A549 (cell line): Measurements from ENCODE around the gene ZDHHC17. TPM values are rescaled to one million over a fixed set of nuclear protein-coding genes. Genes with fewer than 3 reads are reported as not detected.

Experiments used
- ATAC-seq, 2 experiments: fragments of 200-7000 bp in 1 of 2; fragments of >200 bp in 1 of 2; cut with Nextera tagmentation in 1 of 2; cut with Tn5 transposase in 1 of 2; 3 replicates each; pipeline versions ENCODE4 v1.8.0 to v1.9.1; 2018 to 2020; ENCODE audit warnings: mild to moderate bottlenecking in 1 of 2, moderate library complexity in 1 of 2
- CTCF ChIA-PET: fragments of 300-600 bp; sonication (Branson Sonifier 250); formaldehyde crosslinking; extraction: SDS; loops from one replicate; lab custom pipeline; 2021; ENCODE audit warnings: antibody characterized with exemption, inconsistent platforms; lab: Yijun Ruan, JAX
- POLR2A ChIA-PET: fragments of 350-600 bp; formaldehyde crosslinking; extraction: SDS; loops from one replicate; lab custom pipeline; 2021; ENCODE audit warnings: antibody characterized with exemption, inconsistent platforms; lab: Yijun Ruan, JAX
- DNase-seq, 2 experiments: peaks; one replicate each; pipeline versions ENCODE4 v3.0.0 to v3.0.0-alpha.2; 2011 to 2016; ENCODE audit warnings: low read depth in 1 of 2, low spot score in 1 of 2
- FAIRE-seq: peaks from 2 replicates; lab custom pipeline; 2011; peaks lifted over from hg19 to GRCh38; lab: Jason Lieb, UNC
- H3K27ac ChIP-seq, 2 experiments: fragments of >200 bp; sonication (Bioruptor Twin); formaldehyde crosslinking; 3 replicates each; pipeline ENCODE4 v1.5.1; 2016 to 2017
- H3K4me1 ChIP-seq: fragments of >200 bp; sonication (Bioruptor Twin); formaldehyde crosslinking; 3 replicates; pipeline ENCODE4 v1.6.1; 2016
- H3K4me2 ChIP-seq: fragments of >200 bp; sonication (Bioruptor Twin); formaldehyde crosslinking; 3 replicates; pipeline ENCODE4 v1.6.1; 2016
- H3K4me3 ChIP-seq: fragments of >200 bp; sonication (Bioruptor Twin); formaldehyde crosslinking; 3 replicates; pipeline ENCODE4 v1.5.1; 2016
- H3K9me3 ChIP-seq: fragments of >200 bp; sonication (Bioruptor Twin); formaldehyde crosslinking; 3 replicates; pipeline ENCODE4 v1.6.1; 2016
- CEBPB ChIP-seq, 2 experiments: fragments of >200 bp in 1 of 2; sonication (Bioruptor Twin) in 1 of 2; formaldehyde crosslinking in 1 of 2; IDR thresholded peaks; 2 replicates each; pipeline ENCODE4 v1.6.1; 2012 to 2016
- CHD4 ChIP-seq: fragments of 200-600 bp; sonication (generic); IDR thresholded peaks from 2 replicates; pipeline ENCODE4 v1.6.1; 2016; ENCODE audit warnings: antibody characterized with exemption, mild to moderate bottlenecking, borderline replicate concordance
- EHF ChIP-seq: fragments of 250-450 bp; sonication (Bioruptor Pico); IDR thresholded peaks from 2 replicates; pipeline ENCODE4 v1.5.0; 2020; ENCODE audit warnings: mild to moderate bottlenecking
- ESRRA ChIP-seq: fragments of 150-350 bp; IDR thresholded peaks from 2 replicates; pipeline ENCODE4 v1.6.1; 2014; ENCODE audit warnings: mild to moderate bottlenecking, low read length, borderline replicate concordance
- GATA3 ChIP-seq: IDR thresholded peaks from 2 replicates; pipeline ENCODE4 v1.6.1; 2012; ENCODE audit warnings: borderline replicate concordance
- HEYL ChIP-seq: fragments of 250-450 bp; sonication (Bioruptor Pico); IDR thresholded peaks from 2 replicates; pipeline ENCODE4 v1.8.0; 2021; ENCODE audit warnings: mild to moderate bottlenecking, moderate library complexity
- MAFK ChIP-seq: fragments of 450-650 bp; IDR thresholded peaks from 2 replicates; pipeline ENCODE4 v1.6.1; 2014; ENCODE audit not compliant: partially characterized antibody
- MAZ ChIP-seq: fragments of 150-350 bp; IDR thresholded peaks from 2 replicates; pipeline ENCODE4 v1.6.1; 2014; ENCODE audit warnings: antibody characterized with exemption, low read depth, low read length, borderline replicate concordance
- POLR2A ChIP-seq: IDR thresholded peaks from 2 replicates; pipeline ENCODE4 v1.6.1; 2012; ENCODE audit warnings: mild to moderate bottlenecking, low read length
- POLR2AphosphoS2 ChIP-seq: conservative IDR thresholded peaks from 2 replicates; pipeline ENCODE4 v1.6.1; 2012; ENCODE audit warnings: low read length, improper control_type of control experiment, inconsistent platforms
- RNF2 ChIP-seq: fragments of 200-600 bp; sonication (generic); IDR thresholded peaks from 2 replicates; pipeline ENCODE4 v1.6.1; 2016; ENCODE audit warnings: low read depth, mild to moderate bottlenecking, antibody characterized with exemption, moderate library complexity, borderline replicate concordance
- SMC3 ChIP-seq: fragments of >200 bp; sonication (Bioruptor Twin); formaldehyde crosslinking; IDR thresholded peaks from 3 replicates; pipeline ENCODE4 v1.6.1; 2018; ENCODE audit warnings: inconsistent platforms
- TP53 ChIP-seq: fragments of 250-450 bp; sonication (Bioruptor Pico); IDR thresholded peaks from 2 replicates; pipeline ENCODE4 v1.5.0; 2021; ENCODE audit warnings: mild to moderate bottlenecking, moderate library complexity
- ZC3H11A ChIP-seq: fragments of 450-650 bp; IDR thresholded peaks from 2 replicates; pipeline ENCODE4 v1.6.1; 2014; ENCODE audit warnings: antibody characterized with exemption, mild to moderate bottlenecking
- ZNF302 ChIP-seq: fragments of 250-450 bp; sonication (Bioruptor Pico); IDR thresholded peaks from 2 replicates; pipeline ENCODE4 v1.9.0; 2021; ENCODE audit warnings: inconsistent platforms, mild to moderate bottlenecking, moderate library complexity
- ZSCAN20 ChIP-seq: fragments of 250-450 bp; sonication (Bioruptor Pico); IDR thresholded peaks from 2 replicates; pipeline ENCODE4 v1.8.0; 2022; ENCODE audit warnings: mild to moderate bottlenecking, moderate library complexity
- WGBS: methylation state at CpG from one replicate; pipeline ENCODE4 v1.1.6; 2017; ENCODE audit errors: missing lambda C conversion rate; 5-methylcytosine and 5-hydroxymethylcytosine counted together
- polyA plus RNA-seq, 4 experiments: library from polyadenylated mRNA; depleted of rRNA in 3 of 4; stranded (reverse); fragments of >200 nt; fragmentation: RNase III in 1 of 4; extraction: RNeasy Plus Mini Kit Qiagen cat#74134 plus additional on column Dnase treatment in 1 of 4; gene quantifications; 2 replicates in 3 of 4; 3 replicates in 1 of 4; pipeline ENCODE4 v1.2.3, GENCODE V29; 2011 to 2017
- TF ChIP-seq, protein P1 (sequence below): fragments of >200 bp; sonication (Bioruptor Twin); formaldehyde crosslinking; IDR thresholded peaks from 3 replicates; pipeline ENCODE4 v1.5.1; 2016
- TF ChIP-seq, protein P2 (sequence below): IDR thresholded peaks from 2 replicates; pipeline ENCODE4 v1.6.1; 2012
- TF ChIP-seq, protein P3 (sequence below): fragments of 250-450 bp; sonication (Bioruptor Pico); IDR thresholded peaks from 2 replicates; pipeline ENCODE4 v1.5.0; 2021; ENCODE audit warnings: mild to moderate bottlenecking, moderate library complexity, borderline replicate concordance
- TF ChIP-seq, protein P4 (sequence below): fragments of 200-600 bp; sonication (generic); IDR thresholded peaks from 2 replicates; pipeline ENCODE4 v1.6.1; 2016; ENCODE audit warnings: antibody characterized with exemption, mild to moderate bottlenecking, moderate library complexity
- TF ChIP-seq, protein P5 (sequence below): IDR thresholded peaks from 2 replicates; pipeline ENCODE4 v1.6.1; 2012

ZDHHC17 gene
- polyA plus RNA-seq, 2 of the 4 experiments (the other 2 are of a cell fraction) = 28.1 to 54.8 TPM

DNA sequence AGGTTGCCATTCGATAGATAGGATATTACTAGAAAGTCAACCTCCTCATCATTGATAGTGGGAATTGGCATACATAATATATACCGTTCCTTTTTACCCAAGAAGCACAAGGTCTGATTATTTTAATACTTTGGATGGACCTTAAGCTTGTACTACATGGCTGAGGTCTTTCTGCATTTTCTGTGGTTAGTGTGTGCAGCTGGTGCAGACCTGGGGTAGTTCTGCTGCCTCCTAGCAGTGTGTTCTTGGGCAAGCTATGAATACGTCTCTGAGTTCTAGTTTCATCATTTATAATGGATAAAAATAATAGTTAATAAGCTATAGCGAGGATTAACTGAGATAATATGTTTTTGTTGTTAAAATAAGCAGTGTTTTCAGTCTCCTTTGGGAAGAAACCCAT is 2.2 kb downstream of the ZDHHC17 start:
- DNase-seq (no peak), FAIRE-seq (no peak)
- Histone ChIP-seq H3K4me2 (no peak overlapping the region; the same call in 2 of the 3 replicates), H3K4me1 (0 out of 3 replicates have a peak, but pooled peaks cover 14% of the 10 kb centered on the region), H3K4me3 (no peak overlapping the region), H3K9me3 (no peaks in the 10 kb centered on the region)
- 94% methylated on average over 4 of the region's 4 CpGs for WGBS
- ChIA-PET POLR2A (no interaction called here), CTCF (interaction anchor here (1.0 to 2.2 kb wide), 2 partner anchors 25 to 145 kb away, joined by 4 to 8 read pairs; no protein-coding TSS in a partner anchor)
- no peak for TF ChIP-seq GATA3
- TF ChIP-seq ZNF302 (CRISPR knock-in tag) = no peak
- TF ChIP-seq MAZ = no peak
- TF ChIP-seq TP53 (CRISPR knock-in tag) = no peak
- TF ChIP-seq HEYL (CRISPR knock-in tag) = no peak
- TF ChIP-seq ZC3H11A = no peak
- TF ChIP-seq, all 56 proteins: peak for 0
- ATAC-seq = no peak
- H3K27ac ChIP-seq = no peak overlapping the region

DNA sequence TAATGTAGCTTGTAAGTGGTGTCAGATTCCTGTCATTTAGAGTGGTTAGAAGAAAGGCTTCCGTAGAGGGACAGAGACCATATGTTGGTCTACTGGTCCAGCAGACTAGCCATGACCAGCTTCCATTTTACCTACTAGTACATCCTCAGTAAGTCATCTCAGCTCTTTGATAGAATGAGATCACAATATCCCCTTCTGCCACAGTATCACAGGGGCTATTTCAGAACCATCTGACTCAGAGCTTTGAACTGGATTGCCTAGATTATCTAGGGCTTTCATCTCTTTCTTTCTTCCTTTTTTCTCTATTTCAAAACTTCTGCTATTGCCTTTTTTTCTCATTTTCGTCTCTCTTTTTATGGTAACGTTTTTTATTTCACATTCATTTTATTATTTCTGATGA is 4.7 kb downstream of the ZDHHC17 start:
- H3K4me3 ChIP-seq = no peak overlapping the region
- FAIRE-seq (no peak), ATAC-seq (no peak), DNase-seq (no peak)
- TF ChIP-seq POLR2AphosphoS2 (no peak), EHF (CRISPR knock-in tag) (no peak), RNF2 (no peak), MAFK (no peak), CHD4 (no peak), CEBPB (IDR thresholded peaks at IDR 0.05) (no peak), ZSCAN20 (CRISPR knock-in tag) (no peak), MAZ (no peak), SMC3 (no peak), POLR2A (no peak), ESRRA (no peak), TP53 (CRISPR knock-in tag) (no peak), GATA3 (no peak)
- TF ChIP-seq, protein P1, sequence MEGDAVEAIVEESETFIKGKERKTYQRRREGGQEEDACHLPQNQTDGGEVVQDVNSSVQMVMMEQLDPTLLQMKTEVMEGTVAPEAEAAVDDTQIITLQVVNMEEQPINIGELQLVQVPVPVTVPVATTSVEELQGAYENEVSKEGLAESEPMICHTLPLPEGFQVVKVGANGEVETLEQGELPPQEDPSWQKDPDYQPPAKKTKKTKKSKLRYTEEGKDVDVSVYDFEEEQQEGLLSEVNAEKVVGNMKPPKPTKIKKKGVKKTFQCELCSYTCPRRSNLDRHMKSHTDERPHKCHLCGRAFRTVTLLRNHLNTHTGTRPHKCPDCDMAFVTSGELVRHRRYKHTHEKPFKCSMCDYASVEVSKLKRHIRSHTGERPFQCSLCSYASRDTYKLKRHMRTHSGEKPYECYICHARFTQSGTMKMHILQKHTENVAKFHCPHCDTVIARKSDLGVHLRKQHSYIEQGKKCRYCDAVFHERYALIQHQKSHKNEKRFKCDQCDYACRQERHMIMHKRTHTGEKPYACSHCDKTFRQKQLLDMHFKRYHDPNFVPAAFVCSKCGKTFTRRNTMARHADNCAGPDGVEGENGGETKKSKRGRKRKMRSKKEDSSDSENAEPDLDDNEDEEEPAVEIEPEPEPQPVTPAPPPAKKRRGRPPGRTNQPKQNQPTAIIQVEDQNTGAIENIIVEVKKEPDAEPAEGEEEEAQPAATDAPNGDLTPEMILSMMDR = no peak
- TF ChIP-seq, protein P2, sequence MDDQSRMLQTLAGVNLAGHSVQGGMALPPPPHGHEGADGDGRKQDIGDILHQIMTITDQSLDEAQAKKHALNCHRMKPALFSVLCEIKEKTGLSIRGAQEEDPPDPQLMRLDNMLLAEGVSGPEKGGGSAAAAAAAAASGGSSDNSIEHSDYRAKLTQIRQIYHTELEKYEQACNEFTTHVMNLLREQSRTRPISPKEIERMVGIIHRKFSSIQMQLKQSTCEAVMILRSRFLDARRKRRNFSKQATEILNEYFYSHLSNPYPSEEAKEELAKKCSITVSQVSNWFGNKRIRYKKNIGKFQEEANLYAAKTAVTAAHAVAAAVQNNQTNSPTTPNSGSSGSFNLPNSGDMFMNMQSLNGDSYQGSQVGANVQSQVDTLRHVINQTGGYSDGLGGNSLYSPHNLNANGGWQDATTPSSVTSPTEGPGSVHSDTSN = no peak
- TF ChIP-seq, protein P3, sequence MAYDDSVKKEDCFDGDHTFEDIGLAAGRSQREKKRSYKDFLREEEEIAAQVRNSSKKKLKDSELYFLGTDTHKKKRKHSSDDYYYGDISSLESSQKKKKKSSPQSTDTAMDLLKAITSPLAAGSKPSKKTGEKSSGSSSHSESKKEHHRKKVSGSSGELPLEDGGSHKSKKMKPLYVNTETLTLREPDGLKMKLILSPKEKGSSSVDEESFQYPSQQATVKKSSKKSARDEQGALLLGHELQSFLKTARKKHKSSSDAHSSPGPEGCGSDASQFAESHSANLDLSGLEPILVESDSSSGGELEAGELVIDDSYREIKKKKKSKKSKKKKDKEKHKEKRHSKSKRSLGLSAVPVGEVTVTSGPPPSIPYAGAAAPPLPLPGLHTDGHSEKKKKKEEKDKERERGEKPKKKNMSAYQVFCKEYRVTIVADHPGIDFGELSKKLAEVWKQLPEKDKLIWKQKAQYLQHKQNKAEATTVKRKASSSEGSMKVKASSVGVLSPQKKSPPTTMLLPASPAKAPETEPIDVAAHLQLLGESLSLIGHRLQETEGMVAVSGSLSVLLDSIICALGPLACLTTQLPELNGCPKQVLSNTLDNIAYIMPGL (CRISPR knock-in tag) = no peak
- TF ChIP-seq, protein P4, sequence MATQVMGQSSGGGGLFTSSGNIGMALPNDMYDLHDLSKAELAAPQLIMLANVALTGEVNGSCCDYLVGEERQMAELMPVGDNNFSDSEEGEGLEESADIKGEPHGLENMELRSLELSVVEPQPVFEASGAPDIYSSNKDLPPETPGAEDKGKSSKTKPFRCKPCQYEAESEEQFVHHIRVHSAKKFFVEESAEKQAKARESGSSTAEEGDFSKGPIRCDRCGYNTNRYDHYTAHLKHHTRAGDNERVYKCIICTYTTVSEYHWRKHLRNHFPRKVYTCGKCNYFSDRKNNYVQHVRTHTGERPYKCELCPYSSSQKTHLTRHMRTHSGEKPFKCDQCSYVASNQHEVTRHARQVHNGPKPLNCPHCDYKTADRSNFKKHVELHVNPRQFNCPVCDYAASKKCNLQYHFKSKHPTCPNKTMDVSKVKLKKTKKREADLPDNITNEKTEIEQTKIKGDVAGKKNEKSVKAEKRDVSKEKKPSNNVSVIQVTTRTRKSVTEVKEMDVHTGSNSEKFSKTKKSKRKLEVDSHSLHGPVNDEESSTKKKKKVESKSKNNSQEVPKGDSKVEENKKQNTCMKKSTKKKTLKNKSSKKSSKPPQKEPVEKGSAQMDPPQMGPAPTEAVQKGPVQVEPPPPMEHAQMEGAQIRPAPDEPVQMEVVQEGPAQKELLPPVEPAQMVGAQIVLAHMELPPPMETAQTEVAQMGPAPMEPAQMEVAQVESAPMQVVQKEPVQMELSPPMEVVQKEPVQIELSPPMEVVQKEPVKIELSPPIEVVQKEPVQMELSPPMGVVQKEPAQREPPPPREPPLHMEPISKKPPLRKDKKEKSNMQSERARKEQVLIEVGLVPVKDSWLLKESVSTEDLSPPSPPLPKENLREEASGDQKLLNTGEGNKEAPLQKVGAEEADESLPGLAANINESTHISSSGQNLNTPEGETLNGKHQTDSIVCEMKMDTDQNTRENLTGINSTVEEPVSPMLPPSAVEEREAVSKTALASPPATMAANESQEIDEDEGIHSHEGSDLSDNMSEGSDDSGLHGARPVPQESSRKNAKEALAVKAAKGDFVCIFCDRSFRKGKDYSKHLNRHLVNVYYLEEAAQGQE = no peak
- TF ChIP-seq, protein P5, sequence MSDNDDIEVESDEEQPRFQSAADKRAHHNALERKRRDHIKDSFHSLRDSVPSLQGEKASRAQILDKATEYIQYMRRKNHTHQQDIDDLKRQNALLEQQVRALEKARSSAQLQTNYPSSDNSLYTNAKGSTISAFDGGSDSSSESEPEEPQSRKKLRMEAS = no peak
- CTCF ChIA-PET = interaction anchor here (0.9 to 2.3 kb wide), 6 partner anchors 14 to 312 kb away, joined by 3 to 11 read pairs (median 4); no protein-coding TSS in a partner anchor
- WGBS = 85% methylated on average over 3 of the region's 3 CpGs
- POLR2A ChIA-PET = interaction anchor here (1.3 kb wide), 1 partner anchor 8 kb away, joined by 3 read pairs; no protein-coding TSS in a partner anchor
- H3K27ac ChIP-seq = no peak overlapping the region
- H3K4me1 ChIP-seq = 0 out of 3 replicates have a peak, but pooled peaks cover 10% of the 10 kb centered on the region
- no peaks in the 10 kb centered on the region for H3K9me3 ChIP-seq
- no peak overlapping the region for H3K4me2 ChIP-seq
